ENCODE results near the gene JDP2. TPM values are rescaled to one million over a fixed set of nuclear protein-coding genes. Genes with fewer than 3 reads are reported as not detected.

Gene JDP2
- total and polyA plus RNA-seq, 2 of the 4 experiments (the other 2 are of a cell fraction): 35.7 to 38.4 TPM

- no peak overlapping the region for H3K23ac ChIP-seq (ENCODE audit: low read depth, low read length)
- dilution Hi-C loops (cut with HindIII; ENCODE audit: low sequenced_read_pairs, unreplicated experiment) (no loop called here), intact Hi-C loops (cut with micrococcal nuclease) (no loop called here), in situ Hi-C loops (cut with MboI; ENCODE audit: low sequenced_read_pairs) (no loop called here)
- H4K8ac ChIP-seq (ENCODE audit: low read depth in 2 of 2, low read length in 2 of 2): no peak overlapping the region
- H3K4me3 ChIP-seq (ENCODE audit: insufficient read depth, low read depth, low read length): no peak overlapping the region
- ATAC-seq (ENCODE audit: low read depth): no peak
- no peak overlapping the region for H2AK5ac ChIP-seq (ENCODE audit: low read depth, low read length)
- H4K91ac ChIP-seq (ENCODE audit: insufficient read depth, low read depth, low read length): no peak overlapping the region
- no peaks in the 10 kb centered on the region; the same call in 1 of the 2 replicates for H3K4me1 ChIP-seq (ENCODE audit: control insufficient read depth, insufficient read depth, low read length)
- H3K9me1 ChIP-seq (ENCODE audit: insufficient read depth, low read length): no peaks in the 10 kb centered on the region; the same call in 1 of the 2 replicates
- WGBS, 2 experiments (ENCODE audit: extremely low coverage in 2 of 2, insufficient read length in 1 of 2): 84% methylated on average over 7 of the region's 10 CpGs; no CpG with 5 or more reads in 1 of the 2 experiments
- no peak for DNase-seq
- no peak overlapping the region for H2AK9ac ChIP-seq (replicated peaks; ENCODE audit: low read depth, low read length, poor library complexity)
- ChIA-PET CTCF (no interaction called here), POLR2A (ENCODE audit: unreplicated experiment) (no interaction called here)
- H3K27me3 ChIP-seq (ENCODE audit: control insufficient read depth, insufficient read depth, low read length): peaks cover 12% of the 10 kb centered on the region
- no peak overlapping the region for H2BK5ac ChIP-seq (ENCODE audit: low read depth, low read length, poor library complexity, severe bottlenecking)
- no peak overlapping the region for H3K18ac ChIP-seq (ENCODE audit: low read depth, low read length)
- no peaks in the 10 kb centered on the region for H4K20me1 ChIP-seq (ENCODE audit: insufficient read depth, low read length)
- H3K36me3 ChIP-seq (ENCODE audit: control insufficient read depth, insufficient read depth, low read length): no peaks in the 10 kb centered on the region
- H2BK20ac ChIP-seq (ENCODE audit: low read depth, low read length): no peak overlapping the region
- no peak overlapping the region for H3K56ac ChIP-seq (ENCODE audit: extremely low read depth, insufficient read depth, low read length)
- no peak overlapping the region for H4K5ac ChIP-seq (ENCODE audit: low read depth, low read length)
- no peak overlapping the region for H2BK120ac ChIP-seq (ENCODE audit: low read depth, low read length)
- no peak overlapping the region for H3K9ac ChIP-seq (ENCODE audit: low read depth, low read length)
- H3K4ac ChIP-seq (ENCODE audit: low read depth, low read length): no peak overlapping the region
- BruUV-seq (replicated peaks): no TSS peak
- H3K4me2 ChIP-seq (ENCODE audit: low read depth, low read length): no peak overlapping the region
- H3K14ac ChIP-seq (replicated peaks; ENCODE audit: low read depth, low read length): no peak overlapping the region
- no peaks in the 10 kb centered on the region for H3K79me1 ChIP-seq (ENCODE audit: low read depth in 1 of 2, low read length in 2 of 2)
- no peak overlapping the region for H3K27ac ChIP-seq (ENCODE audit: insufficient read depth, low read length)
- peaks cover 2% of the 10 kb centered on the region; the same call in 1 of the 2 replicates for H3K9me3 ChIP-seq (ENCODE audit: control insufficient read depth, insufficient read depth, low read length)
- no peak overlapping the region for H2BK15ac ChIP-seq (ENCODE audit: low read depth, low read length)
- H2AFZ ChIP-seq (replicated peaks; ENCODE audit: low read length, poor library complexity): no peak overlapping the region
- TF ChIP-seq SMC3 (IDR thresholded peaks at IDR 0.05; ENCODE audit: low read depth, low read length) (no peak), FOS (IDR thresholded peaks at IDR 0.05; ENCODE audit: low read depth, low read length) (no peak), CEBPB (IDR thresholded peaks at IDR 0.05; ENCODE audit: low read depth, low read length) (no peak), CTCF (conservative IDR thresholded peaks at IDR 0.05; ENCODE audit: low read depth, low read length) (no peak), BHLHE40 (IDR thresholded peaks at IDR 0.05; ENCODE audit: low read depth, low read length) (no peak), NFE2L2 (IDR thresholded peaks at IDR 0.05; ENCODE audit: low read depth, low read length) (no peak), RCOR1 (IDR thresholded peaks at IDR 0.05; ENCODE audit: insufficient replicate concordance, low read length) (no peak), USF2 (IDR thresholded peaks at IDR 0.05; ENCODE audit: low read depth, low read length) (no peak), MAZ (IDR thresholded peaks at IDR 0.05; ENCODE audit: borderline replicate concordance, low read depth, low read length) (no peak), RAD21 (IDR thresholded peaks at IDR 0.05; ENCODE audit: low read length) (no peak), CHD1 (IDR thresholded peaks at IDR 0.05; ENCODE audit: low read depth, low read length) (no peak), POLR2A (IDR thresholded peaks at IDR 0.05; ENCODE audit: low read depth, low read length) (no peak), RFX5 (IDR thresholded peaks at IDR 0.05; ENCODE audit: low read depth, low read length) (no peak), ELK1 (IDR thresholded peaks at IDR 0.05; ENCODE audit: borderline replicate concordance, low read depth, low read length) (no peak), MXI1 (IDR thresholded peaks at IDR 0.05; ENCODE audit: borderline replicate concordance, low read depth, low read length) (no peak)
Measured at GRCh38 chr14:75409316-75410205, 18.3 kb upstream of the JDP2 start.
